GM12878 (cell line): ENCODE data around the gene TCP11. TPM values are rescaled to one million over a fixed set of nuclear protein-coding genes. Genes with fewer than 3 reads are reported as not detected.

ENCODE experiments used
- ATAC-seq: fragments of 200-7000 bp; cut with Tn5 transposase; 3 replicates; pipeline ENCODE4 v1.9.1; 2020; ENCODE audit warnings: mild to moderate bottlenecking, moderate library complexity
- BruUV-seq: library from RNA; stranded (reverse); fragments of 400-500 nt; replicated peaks from 2 replicates; lab custom pipeline; 2021; lab: Mats Ljungman, UMichigan
- CTCF ChIA-PET: fragments of 300-600 bp; sonication (Branson Sonifier 250); formaldehyde crosslinking; extraction: SDS; loops from one replicate; lab custom pipeline; 2021; ENCODE audit warnings: inconsistent platforms; lab: Yijun Ruan, JAX
- POLR2A ChIA-PET: fragments of 350-600 bp; formaldehyde crosslinking; extraction: SDS; loops from one replicate; lab custom pipeline; 2021; ENCODE audit warnings: inconsistent platforms; lab: Charles Lee
- RAD21 ChIA-PET: fragments of 300-600 bp; sonication (Branson Sonifier 250); formaldehyde crosslinking; loops from one replicate; lab custom pipeline; 2023; ENCODE audit warnings: antibody characterized with exemption; ENCODE audit not compliant: unreplicated experiment; lab: Charles Lee
- SMC1A ChIA-PET: fragments of 300-600 bp; sonication (Branson Sonifier 250); formaldehyde crosslinking; loops from one replicate; lab custom pipeline; 2023; ENCODE audit not compliant: unreplicated experiment, uncharacterized antibody; lab: Charles Lee
- DNase-seq: peaks from one replicate; pipeline ENCODE4 v3.0.0-alpha.2; 2011; ENCODE audit warnings: low read depth, low spot score
- FAIRE-seq: peaks from 3 replicates; lab custom pipeline; 2011; peaks lifted over from hg19 to GRCh38; lab: Jason Lieb, UNC
- H2AFZ ChIP-seq: 2 replicates; pipeline ENCODE4 v1.6.0; 2011; ENCODE audit warnings: low read depth, low read length, control low read depth; ENCODE audit not compliant: control insufficient read depth
- H3K27ac ChIP-seq: 2 replicates; pipeline ENCODE4 v1.5.1; 2011; ENCODE audit warnings: control low read depth; ENCODE audit not compliant: control insufficient read depth, insufficient read depth
- H3K27me3 ChIP-seq, 2 experiments: replicated peaks in 1 of 2; 2 replicates each; pipeline versions ENCODE4 v1.6.0 to v1.6.1; 2011; ENCODE audit warnings: low read length in 1 of 2; ENCODE audit not compliant: control insufficient read depth in 2 of 2, insufficient read depth in 2 of 2
- H3K36me3 ChIP-seq, 2 experiments: 2 replicates each; pipeline ENCODE4 v1.5.1; 2011; ENCODE audit warnings: low read length in 1 of 2; ENCODE audit not compliant: control insufficient read depth in 2 of 2, insufficient read depth in 2 of 2
- H3K4me1 ChIP-seq: 2 replicates; pipeline ENCODE4 v1.6.1; 2011; ENCODE audit warnings: mild to moderate bottlenecking, low read length, moderate library complexity, mixed read lengths; ENCODE audit not compliant: control insufficient read depth, insufficient read depth
- H3K4me2 ChIP-seq: 2 replicates; pipeline ENCODE4 v1.6.0; 2011; ENCODE audit warnings: control low read depth; ENCODE audit not compliant: control insufficient read depth, insufficient read depth
- H3K4me3 ChIP-seq: fragments of 200-600 bp; sonication (generic); 2 replicates; pipeline ENCODE4 v1.5.1; 2016
- H3K79me2 ChIP-seq: 2 replicates; pipeline ENCODE4 v1.6.0; 2011; ENCODE audit warnings: low read length; ENCODE audit not compliant: control insufficient read depth, insufficient read depth
- H3K9ac ChIP-seq: 2 replicates; pipeline ENCODE4 v1.8.0; 2011; ENCODE audit warnings: low read length, control low read depth, mixed read lengths; ENCODE audit not compliant: control insufficient read depth, insufficient read depth
- H3K9me3 ChIP-seq: replicated peaks from 3 replicates; pipeline ENCODE4 v1.5.1; 2011; ENCODE audit warnings: mild to moderate bottlenecking, low read length; ENCODE audit not compliant: control insufficient read depth, insufficient read depth
- H4K20me1 ChIP-seq: 2 replicates; pipeline ENCODE4 v1.6.0; 2011; ENCODE audit not compliant: control insufficient read depth, insufficient read depth
- CEBPB ChIP-seq, 2 experiments: fragments of 150-350 bp in 1 of 2; IDR thresholded peaks; 2 replicates each; pipeline ENCODE4 v1.6.1; 2012 to 2014; ENCODE audit warnings: low read depth in 2 of 2, low read length in 2 of 2, borderline replicate concordance in 1 of 2, inconsistent platforms in 1 of 2
- HDGF ChIP-seq: fragments of 450-650 bp; IDR thresholded peaks from 2 replicates; pipeline ENCODE4 v1.6.1; 2016; ENCODE audit warnings: antibody characterized with exemption
- STAT1 ChIP-seq: fragments of 450-650 bp; conservative IDR thresholded peaks from 2 replicates; pipeline ENCODE4 v1.6.1; 2014; ENCODE audit warnings: antibody characterized with exemption, mild to moderate bottlenecking
- USF2 ChIP-seq: IDR thresholded peaks from 2 replicates; pipeline ENCODE4 v1.6.1; 2011; ENCODE audit warnings: low read depth, low read length, improper control_type of control experiment, borderline replicate concordance
- ZBTB4 ChIP-seq: fragments of 450-650 bp; formaldehyde crosslinking; IDR thresholded peaks from 2 replicates; pipeline ENCODE4 v1.4.0; 2022; ENCODE audit warnings: mild to moderate bottlenecking, moderate library complexity
- ZBTB40 ChIP-seq: fragments of 450-650 bp; IDR thresholded peaks from 2 replicates; pipeline ENCODE4 v1.6.1; 2016; ENCODE audit warnings: mild to moderate bottlenecking, moderate library complexity, borderline replicate concordance
- ZNF622 ChIP-seq: fragments of 450-650 bp; IDR thresholded peaks from 2 replicates; pipeline ENCODE4 v1.6.1; 2017; ENCODE audit warnings: mild to moderate bottlenecking, inconsistent platforms
- WGBS: methylation state at CpG from one replicate; pipeline ENCODE4 v1.1.6; 2016; ENCODE audit warnings: low lambda C conversion rate; ENCODE audit not compliant: insufficient replicate concordance, insufficient coverage; ENCODE audit errors: missing lambda C conversion rate; 5-methylcytosine and 5-hydroxymethylcytosine counted together
- in situ Hi-C: fragments of 300-500 bp; cut with MboI; formaldehyde crosslinking; loops from 9 replicates; pipeline ENCODE4 v1.14.3; 2018; ENCODE audit warnings: mixed read lengths
- intact Hi-C: fragments of 100-400 bp; cut with micrococcal nuclease; formaldehyde crosslinking; loops from one replicate; pipeline ENCODE4 v1.14.2; 2022; ENCODE audit not compliant: unreplicated experiment
- polyA plus RNA-seq, 11 experiments: library from polyadenylated mRNA; depleted of rRNA in 4 of 11; unstranded in 6 of 11; stranded (reverse) in 5 of 11; fragments of >200 nt; fragmentation: Nextera tagmentation in 4 of 11; fragmentation: Illumina TruSeq in 1 of 11; extraction: Ambion mirVana in 4 of 11; extraction: Trizol in 1 of 11; gene quantifications; 1 replicate in 1 of 11; 2 replicates in 10 of 11; pipeline versions ENCODE4 v1.2.1 to v1.2.3, GENCODE V29; 2011 to 2016; ENCODE audit warnings: inconsistent platforms in 2 of 11, missing spikeins in 2 of 11, low read depth in 1 of 11
- total RNA-seq, 4 experiments: library from RNA; depleted of rRNA in 3 of 4; stranded (reverse); fragments of >200 nt in 3 of 4; fragmentation: Illumina TruSeq in 1 of 4; extraction: Trizol in 1 of 4; gene quantifications; 2 replicates each; pipeline versions ENCODE4 v1.2.1 to v1.2.3, GENCODE V29; 2013 to 2021

Gene TCP11
- total and polyA plus RNA-seq, 10 of the 15 experiments (the other 5 are each of a cell fraction or from before 2014, with no cell fraction given), result not detected

- Histone ChIP-seq H3K4me1 (no peaks in the 10 kb centered on the region), H3K79me2 (no peaks in the 10 kb centered on the region), H3K27ac (no peak overlapping the region), H2AFZ (no peak overlapping the region), H4K20me1 (no peaks in the 10 kb centered on the region), H3K9me3 (no peaks in the 10 kb centered on the region), H3K4me2 (no peak overlapping the region), H3K36me3 (no peaks in the 10 kb centered on the region), H3K27me3 (no peaks in the 10 kb centered on the region), H3K9ac (no peak overlapping the region), H3K4me3 (no peak overlapping the region)
- intact Hi-C loops (no loop called here), in situ Hi-C loops (no loop called here)
- ATAC-seq (no peak), FAIRE-seq (no peak), DNase-seq (no peak)
- SMC1A ChIA-PET, result no interaction called here
- POLR2A ChIA-PET, result no interaction called here
- CTCF ChIA-PET, result no interaction called here
- WGBS, result 72% methylated on average over 6 of the region's 6 CpGs
- RAD21 ChIA-PET, result no interaction called here
- TF ChIP-seq ZNF622, result no peak
- no peak for TF ChIP-seq STAT1
- TF ChIP-seq HDGF, result no peak
- BruUV-seq, result no TSS peak
Observed at GRCh38 chr6:35093783-35094182, 47.4 kb downstream of the TCP11 start.

GRCh38 chr6:35093118-35093445 is 48.1 kb downstream of the TCP11 start:
- H3K36me3 ChIP-seq, result no peaks in the 10 kb centered on the region
- no peak overlapping the region for H3K4me3 ChIP-seq
- RAD21 ChIA-PET, result no interaction called here
- H3K4me2 ChIP-seq, result no peak overlapping the region
- POLR2A ChIA-PET, result no interaction called here
- H4K20me1 ChIP-seq, result no peaks in the 10 kb centered on the region
- 91% methylated on average over 5 of the region's 5 CpGs for WGBS
- intact Hi-C loops (no loop called here), in situ Hi-C loops (no loop called here)
- DNase-seq (no peak), FAIRE-seq (no peak), ATAC-seq (no peak)
- H3K79me2 ChIP-seq, result no peaks in the 10 kb centered on the region
- no peaks in the 10 kb centered on the region for H3K9me3 ChIP-seq
- H3K4me1 ChIP-seq, result no peaks in the 10 kb centered on the region
- no TSS peak for BruUV-seq
- no peak overlapping the region for H3K27ac ChIP-seq
- H2AFZ ChIP-seq, result no peak overlapping the region
- CTCF ChIA-PET, result no interaction called here
- H3K9ac ChIP-seq, result no peak overlapping the region
- SMC1A ChIA-PET, result no interaction called here
- no peaks in the 10 kb centered on the region for H3K27me3 ChIP-seq
- no peak for TF ChIP-seq USF2
- TF ChIP-seq CEBPB (IDR thresholded peaks at IDR 0.05; ENCODE audit: borderline replicate concordance in 1 of 2, low read depth in 2 of 2, low read length in 2 of 2), result no peak
- no peak for TF ChIP-seq ZBTB4 (CRISPR knock-in tag)
- no peak for TF ChIP-seq ZBTB40
- TF ChIP-seq STAT1, result no peak
